ENCODE data around the gene ORC2. TPM values are rescaled to one million over a fixed set of nuclear protein-coding genes. Genes with fewer than 3 reads are reported as not detected.

The ORC2 gene
- total RNA-seq, 1 donor from 2014 or later, result 5.2 TPM

Other genes starting within 250 kb of the ORC2 start
- 85.4 TPM for gene BZW1, start 151.8 kb downstream of the ORC2 start, total RNA-seq
- 43.5 TPM for gene CLK1, start 99.0 kb downstream of the ORC2 start, total RNA-seq
- gene PPIL3, start 74.6 kb downstream of the ORC2 start, total RNA-seq, result 0.64 TPM
- 55.3 TPM for gene NIF3L1, start 74.3 kb downstream of the ORC2 start, total RNA-seq
- 2.1 TPM for gene HYCC2, start 108.0 kb upstream of the ORC2 start, total RNA-seq
- 34.2 TPM for gene NDUFB3, start 108.3 kb upstream of the ORC2 start, total RNA-seq
- gene CFLAR, start 152.5 kb upstream of the ORC2 start, total RNA-seq, result 112 TPM
- 7.8 TPM for gene CASP10, start 219.5 kb upstream of the ORC2 start, total RNA-seq